ENCODE results near the gene GALNT9. TPM values are rescaled to one million over a fixed set of nuclear protein-coding genes. Genes with fewer than 3 reads are reported as not detected.

Gene GALNT9
- polyA plus RNA-seq, 3 donors: not detected

DNA sequence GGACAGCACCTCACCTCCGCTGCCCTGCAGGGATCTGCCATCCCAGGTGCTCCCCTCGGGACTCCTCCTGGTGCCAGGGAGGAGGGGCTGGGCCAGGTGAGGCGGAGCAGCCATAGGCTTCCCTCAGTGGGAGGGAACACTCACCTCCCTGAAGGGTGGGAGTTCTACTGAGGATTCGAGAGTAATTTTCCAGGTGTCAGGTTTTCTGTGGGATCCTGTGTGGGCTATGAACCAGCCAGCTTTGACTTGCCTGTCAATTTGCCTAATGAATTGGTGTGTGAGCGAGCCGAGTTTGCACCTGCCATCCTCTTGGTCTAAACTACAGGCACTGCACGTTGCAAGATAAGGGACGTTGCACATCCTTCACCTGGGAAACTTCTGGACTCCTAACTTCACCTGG, 134.8 kb downstream of the GALNT9 start:
- Histone ChIP-seq H2AFZ (ENCODE audit: insufficient read depth, low read depth, low read length, poor library complexity, severe bottlenecking) (no peak overlapping the region), H4K20me1 (ENCODE audit: insufficient read depth, low read length) (no peaks in the 10 kb centered on the region), H3K4me2 (replicated peaks; ENCODE audit: extremely low read depth, low read length, poor library complexity, severe bottlenecking) (no peak overlapping the region), H3K4me3 (replicated peaks in 1 of 3; ENCODE audit: low read depth in 2 of 3, low read length in 3 of 3) (no peak overlapping the region), H3K4me1 (ENCODE audit: control insufficient read depth in 1 of 2, insufficient read depth in 2 of 2, low read length in 2 of 2) (peaks cover 6 to 9% of the 10 kb centered on the region in 2 donors), H3K27me3 (ENCODE audit: control insufficient read depth in 2 of 2, insufficient read depth in 2 of 2, low read length in 2 of 2) (peaks cover 0 to 20% of the 10 kb centered on the region in 2 donors), H3K79me2 (ENCODE audit: insufficient read depth, low read length) (no peaks in the 10 kb centered on the region), H3K9me3 (replicated peaks in 1 of 2; ENCODE audit: control insufficient read depth in 1 of 2, insufficient read depth in 1 of 2, low read length in 2 of 2) (peaks cover 18 to 31% of the 10 kb centered on the region in 2 donors), H3K9ac (ENCODE audit: insufficient read depth, low read length, poor library complexity, severe bottlenecking) (no peak overlapping the region), H3K27ac (ENCODE audit: low read depth in 1 of 2, low read length in 2 of 2) (no peak overlapping the region), H3K36me3 (replicated peaks in 1 of 2; ENCODE audit: control insufficient read depth in 1 of 2, insufficient read depth in 2 of 2, low read length in 2 of 2) (no peaks in the 10 kb centered on the region)
- Mint-ChIP-seq H3K4me1 (peaks cover 2% of the 10 kb centered on the region), H3K27ac (no peak overlapping the region), H3K4me3 (no peak overlapping the region), H3K9me3 (peaks cover 17 to 36% (median 25%) of the 10 kb centered on the region in 7 donors), H3K27me3 (ENCODE audit: low read depth in 3 of 3) (peaks cover 6 to 38% (median 15%) of the 10 kb centered on the region in 3 donors), H3K36me3 (no peaks in the 10 kb centered on the region)
- no peak for DNase-seq
- 49% methylated on average over 3 of the region's 8 CpGs for WGBS (ENCODE audit: insufficient coverage)
- TF ChIP-seq, protein P1, sequence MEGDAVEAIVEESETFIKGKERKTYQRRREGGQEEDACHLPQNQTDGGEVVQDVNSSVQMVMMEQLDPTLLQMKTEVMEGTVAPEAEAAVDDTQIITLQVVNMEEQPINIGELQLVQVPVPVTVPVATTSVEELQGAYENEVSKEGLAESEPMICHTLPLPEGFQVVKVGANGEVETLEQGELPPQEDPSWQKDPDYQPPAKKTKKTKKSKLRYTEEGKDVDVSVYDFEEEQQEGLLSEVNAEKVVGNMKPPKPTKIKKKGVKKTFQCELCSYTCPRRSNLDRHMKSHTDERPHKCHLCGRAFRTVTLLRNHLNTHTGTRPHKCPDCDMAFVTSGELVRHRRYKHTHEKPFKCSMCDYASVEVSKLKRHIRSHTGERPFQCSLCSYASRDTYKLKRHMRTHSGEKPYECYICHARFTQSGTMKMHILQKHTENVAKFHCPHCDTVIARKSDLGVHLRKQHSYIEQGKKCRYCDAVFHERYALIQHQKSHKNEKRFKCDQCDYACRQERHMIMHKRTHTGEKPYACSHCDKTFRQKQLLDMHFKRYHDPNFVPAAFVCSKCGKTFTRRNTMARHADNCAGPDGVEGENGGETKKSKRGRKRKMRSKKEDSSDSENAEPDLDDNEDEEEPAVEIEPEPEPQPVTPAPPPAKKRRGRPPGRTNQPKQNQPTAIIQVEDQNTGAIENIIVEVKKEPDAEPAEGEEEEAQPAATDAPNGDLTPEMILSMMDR (IDR thresholded peaks at IDR 0.05): no peak
- intact Hi-C loops (cut with micrococcal nuclease): loop anchor here in 1 of 2 donors (10.0 kb wide), 1 partner anchor 300 kb away; the partner anchor contains the start of gene FBRSL1

DNA sequence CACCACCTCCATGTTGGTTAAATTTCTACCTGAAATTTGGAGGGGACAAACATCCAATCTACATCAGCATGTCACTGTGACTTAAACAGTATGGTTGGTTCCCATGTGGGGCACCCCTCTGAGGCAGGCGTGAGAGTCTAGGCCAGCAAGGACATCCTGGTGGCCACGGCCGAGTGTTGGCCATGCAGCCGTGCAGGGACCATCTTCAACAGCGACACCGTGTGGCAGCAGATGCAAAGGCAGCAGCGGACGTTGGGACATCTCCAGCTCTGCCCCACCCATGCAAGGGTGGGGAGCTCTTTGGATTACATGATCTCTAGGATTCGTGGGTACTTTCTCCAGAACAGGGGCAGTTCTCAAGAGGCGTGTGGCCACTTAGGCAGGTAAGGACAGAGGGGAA, 135.3 kb downstream of the GALNT9 start:
- Histone ChIP-seq H3K79me2 (ENCODE audit: insufficient read depth, low read length) (no peaks in the 10 kb centered on the region), H3K9me3 (replicated peaks in 1 of 2; ENCODE audit: control insufficient read depth in 1 of 2, insufficient read depth in 1 of 2, low read length in 2 of 2) (peaks cover 18 to 31% of the 10 kb centered on the region in 2 donors), H2AFZ (ENCODE audit: insufficient read depth, low read depth, low read length, poor library complexity, severe bottlenecking) (no peak overlapping the region), H3K27ac (ENCODE audit: low read depth in 1 of 2, low read length in 2 of 2) (no peak overlapping the region), H3K4me3 (replicated peaks in 1 of 3; ENCODE audit: low read depth in 2 of 3, low read length in 3 of 3) (no peak overlapping the region), H3K4me1 (ENCODE audit: control insufficient read depth in 1 of 2, insufficient read depth in 2 of 2, low read length in 2 of 2) (peaks cover 9 to 14% of the 10 kb centered on the region in 2 donors), H3K9ac (ENCODE audit: insufficient read depth, low read length, poor library complexity, severe bottlenecking) (no peak overlapping the region), H3K4me2 (replicated peaks; ENCODE audit: extremely low read depth, low read length, poor library complexity, severe bottlenecking) (no peak overlapping the region), H3K36me3 (replicated peaks in 1 of 2; ENCODE audit: control insufficient read depth in 1 of 2, insufficient read depth in 2 of 2, low read length in 2 of 2) (no peaks in the 10 kb centered on the region), H3K27me3 (ENCODE audit: control insufficient read depth in 2 of 2, insufficient read depth in 2 of 2, low read length in 2 of 2) (peaks cover 0 to 20% of the 10 kb centered on the region in 2 donors), H4K20me1 (ENCODE audit: insufficient read depth, low read length) (no peaks in the 10 kb centered on the region)
- peaks cover 6% of the 10 kb centered on the region for H3K4me1 Mint-ChIP-seq
- no peak overlapping the region for H3K4me3 Mint-ChIP-seq
- DNase-seq: no peak
- H3K27me3 Mint-ChIP-seq (ENCODE audit: low read depth in 3 of 3): peaks cover 6 to 39% (median 18%) of the 10 kb centered on the region in 3 donors
- H3K9me3 Mint-ChIP-seq: peaks cover 17 to 36% (median 25%) of the 10 kb centered on the region in 7 donors
- TF ChIP-seq, protein P1 (IDR thresholded peaks at IDR 0.05): peak; percentile 29
- 69% methylated on average over 8 of the region's 10 CpGs for WGBS (ENCODE audit: insufficient coverage)
- peak overlapping the region in 1 of 7 donors; percentile 59 for H3K27ac Mint-ChIP-seq
- H3K36me3 Mint-ChIP-seq: no peaks in the 10 kb centered on the region
- intact Hi-C loops (cut with micrococcal nuclease): loop anchor here in 1 of 2 donors (10.0 kb wide), 1 partner anchor 301 kb away; the partner anchor contains the start of gene FBRSL1
